Activated T-helper 17 cell treated with anti-CD3 and anti-CD28 coated beads, Interleukin-2, amount 50 U/mL, for 72 hours (primary cell): Measurements from ENCODE around the gene POLE4. TPM values are rescaled to one million over a fixed set of nuclear protein-coding genes. Genes with fewer than 3 reads are reported as not detected.

Experiments used
- ATAC-seq: fragments of 150-1000 bp; cut with Tn5 transposase; replicated peaks from 2 replicates; pipeline ENCODE4 v1.10.0; 2021; ENCODE audit warnings: mild to moderate bottlenecking, moderate library complexity
- H3K27ac Mint-ChIP-seq: one replicate; pipeline ENCODE4 v1.8.0; 2022; ENCODE audit warnings: mixed read lengths
- H3K27me3 Mint-ChIP-seq: one replicate; pipeline ENCODE4 v1.8.0; 2022; ENCODE audit warnings: mixed read lengths
- H3K36me3 Mint-ChIP-seq: one replicate; pipeline ENCODE4 v1.8.0; 2022; ENCODE audit warnings: low read depth, mild to moderate bottlenecking, mixed read lengths
- H3K4me1 Mint-ChIP-seq: one replicate; pipeline ENCODE4 v1.8.0; 2022; ENCODE audit warnings: mixed read lengths
- H3K4me3 Mint-ChIP-seq: one replicate; pipeline ENCODE4 v1.8.0; 2022; ENCODE audit warnings: mild to moderate bottlenecking, mixed read lengths
- H3K9me3 Mint-ChIP-seq: one replicate; pipeline ENCODE4 v1.8.0; 2022; ENCODE audit warnings: mixed read lengths
- total RNA-seq, 2 donors: library from RNA; stranded (reverse); gene quantifications; one replicate each; pipeline ENCODE4 v1.2.3, GENCODE V29; 2022

Gene POLE4
- total RNA-seq, 2 donors from 2014 or later: 48.3 to 73.6 TPM

GRCh38 chr2:75003276-75003675 lies 44.8 kb downstream of the POLE4 start:
- Mint-ChIP-seq H3K9me3 (no peaks in the 10 kb centered on the region), H3K27ac (no peak overlapping the region), H3K4me3 (no peak overlapping the region), H3K27me3 (no peaks in the 10 kb centered on the region), H3K4me1 (no peaks in the 10 kb centered on the region), H3K36me3 (no peaks in the 10 kb centered on the region)
- ATAC-seq: no peak

DNA sequence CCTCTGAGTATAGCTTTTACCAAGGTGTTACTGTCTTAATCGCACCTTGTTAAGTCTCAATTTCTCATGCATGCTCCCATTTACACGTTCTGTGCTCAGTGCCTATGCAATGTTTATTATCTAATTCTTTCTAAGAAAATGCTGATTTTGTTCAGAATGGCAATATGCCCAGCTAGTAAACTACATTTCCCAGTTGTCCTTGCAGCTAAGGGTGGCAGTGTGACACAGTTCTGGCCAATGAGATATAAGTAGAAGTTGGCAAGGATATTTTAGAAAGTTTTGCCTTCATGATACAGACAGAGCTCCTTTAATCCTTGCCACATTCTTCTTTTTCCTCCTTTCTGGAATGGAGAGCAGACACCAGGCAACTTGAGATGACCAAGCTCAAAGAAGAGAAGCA lies 45.3 kb downstream of the POLE4 start:
- no peak overlapping the region for H3K4me3 Mint-ChIP-seq
- H3K9me3 Mint-ChIP-seq: no peaks in the 10 kb centered on the region
- no peak overlapping the region for H3K27ac Mint-ChIP-seq
- no peaks in the 10 kb centered on the region for H3K27me3 Mint-ChIP-seq
- no peaks in the 10 kb centered on the region for H3K4me1 Mint-ChIP-seq
- no peaks in the 10 kb centered on the region for H3K36me3 Mint-ChIP-seq
- no peak for ATAC-seq

DNA sequence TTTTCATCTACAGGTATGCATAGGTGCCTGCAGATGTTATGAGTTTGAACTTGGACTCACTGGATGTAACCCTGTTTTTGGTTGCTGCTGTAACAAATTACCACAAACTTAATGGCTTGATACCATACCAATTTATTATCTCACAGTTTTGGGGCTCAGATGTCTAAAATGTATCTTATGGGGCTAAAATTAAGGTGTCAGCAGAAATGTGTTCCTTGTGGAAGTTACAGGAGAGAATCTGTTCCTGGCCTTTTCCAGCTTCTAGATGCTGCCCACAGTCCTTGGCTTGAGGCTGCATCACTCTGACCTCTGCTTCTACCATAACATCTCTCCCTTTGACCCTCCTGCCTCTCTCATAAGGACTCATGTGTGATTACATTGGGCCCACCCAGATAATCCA lies 47.6 kb downstream of the POLE4 start:
- Mint-ChIP-seq H3K27ac (no peak overlapping the region), H3K27me3 (no peaks in the 10 kb centered on the region), H3K9me3 (no peaks in the 10 kb centered on the region), H3K4me1 (no peaks in the 10 kb centered on the region), H3K4me3 (no peak overlapping the region), H3K36me3 (no peaks in the 10 kb centered on the region)
- no peak for ATAC-seq

DNA sequence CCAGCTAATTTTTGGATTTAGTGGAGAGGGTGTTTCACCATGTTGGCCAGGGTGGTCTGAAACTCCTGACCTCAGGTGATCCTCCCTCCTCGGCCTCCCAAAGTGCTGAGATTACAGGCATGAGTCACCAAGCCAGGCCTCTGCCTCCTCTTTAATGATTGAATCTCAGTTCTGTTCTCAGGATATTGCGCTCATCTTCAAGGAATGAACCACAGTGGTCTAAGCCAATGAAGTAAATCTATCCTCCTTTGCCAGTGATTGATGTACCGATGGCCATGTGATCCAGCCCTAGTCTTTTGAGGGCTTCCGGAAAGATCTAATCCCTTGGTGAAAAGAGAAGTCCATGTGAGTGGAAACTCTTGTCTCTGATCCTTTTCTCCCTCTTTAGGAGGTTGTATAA lies 48.6 kb downstream of the POLE4 start:
- no peak for ATAC-seq
- Mint-ChIP-seq H3K9me3 (no peaks in the 10 kb centered on the region), H3K4me3 (no peak overlapping the region), H3K27me3 (no peaks in the 10 kb centered on the region), H3K27ac (no peak overlapping the region), H3K4me1 (no peaks in the 10 kb centered on the region), H3K36me3 (no peaks in the 10 kb centered on the region)

GRCh38 chr2:75007819-75008218 lies 49.4 kb downstream of the POLE4 start:
- Mint-ChIP-seq H3K27me3 (no peaks in the 10 kb centered on the region), H3K4me3 (no peak overlapping the region)

GRCh38 chr2:75010571-75010970 lies 52.1 kb downstream of the POLE4 start:
- Mint-ChIP-seq H3K9me3 (no peaks in the 10 kb centered on the region), H3K27ac (no peak overlapping the region), H3K27me3 (no peaks in the 10 kb centered on the region), H3K4me3 (no peak overlapping the region), H3K4me1 (no peaks in the 10 kb centered on the region), H3K36me3 (no peaks in the 10 kb centered on the region)
- ATAC-seq: no peak

More at GRCh38 chr2:75007819-75008218, 49.4 kb downstream of the POLE4 start:
- no peaks in the 10 kb centered on the region for H3K4me1 Mint-ChIP-seq
- no peaks in the 10 kb centered on the region for H3K36me3 Mint-ChIP-seq
- no peaks in the 10 kb centered on the region for H3K9me3 Mint-ChIP-seq
- no peak for ATAC-seq
- H3K27ac Mint-ChIP-seq: no peak overlapping the region

- Mint-ChIP-seq H3K4me1 (no peaks in the 10 kb centered on the region), H3K9me3 (no peaks in the 10 kb centered on the region), H3K27me3 (no peaks in the 10 kb centered on the region), H3K36me3 (no peaks in the 10 kb centered on the region), H3K27ac (no peak overlapping the region), H3K4me3 (no peak overlapping the region)
- no peak for ATAC-seq
These were observed 53.6 kb downstream of the POLE4 start for GRCh38 chr2:75012080-75012479.

DNA sequence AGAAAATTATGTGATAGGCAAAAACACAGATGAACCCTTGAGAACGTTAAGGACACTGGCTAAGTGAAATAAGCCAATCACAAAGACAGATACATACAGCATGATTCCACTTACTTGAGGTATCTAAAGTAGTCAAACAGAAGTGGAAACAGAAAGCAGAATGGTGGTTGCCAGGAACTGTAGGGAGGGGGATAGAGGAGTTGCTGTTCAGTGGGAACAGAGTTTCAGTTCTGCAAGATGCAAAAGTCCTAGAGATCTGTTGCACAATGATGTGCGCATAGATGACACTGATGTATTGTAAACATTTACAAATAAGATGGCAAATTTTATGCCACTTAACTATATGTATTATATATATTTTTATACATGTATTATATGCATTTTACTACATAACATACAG lies 59.7 kb downstream of the POLE4 start:
- H3K4me3 Mint-ChIP-seq: no peak overlapping the region

More for the DNA sequence above, 59.7 kb downstream of the POLE4 start:
- Mint-ChIP-seq H3K36me3 (no peaks in the 10 kb centered on the region), H3K4me1 (no peaks in the 10 kb centered on the region), H3K27me3 (no peaks in the 10 kb centered on the region), H3K27ac (no peak overlapping the region), H3K9me3 (no peaks in the 10 kb centered on the region)
- ATAC-seq: no peak

Other genes with a start within 250 kb of the POLE4 start
- gene HK2, start 124.5 kb upstream of the POLE4 start, total RNA-seq: 10 to 100 TPM; 71.6 to 73.8 TPM
- not detected for gene TACR1, start 240.9 kb downstream of the POLE4 start, total RNA-seq